Measurements from ENCODE around the gene ID4.

Gene ID4

DNA sequence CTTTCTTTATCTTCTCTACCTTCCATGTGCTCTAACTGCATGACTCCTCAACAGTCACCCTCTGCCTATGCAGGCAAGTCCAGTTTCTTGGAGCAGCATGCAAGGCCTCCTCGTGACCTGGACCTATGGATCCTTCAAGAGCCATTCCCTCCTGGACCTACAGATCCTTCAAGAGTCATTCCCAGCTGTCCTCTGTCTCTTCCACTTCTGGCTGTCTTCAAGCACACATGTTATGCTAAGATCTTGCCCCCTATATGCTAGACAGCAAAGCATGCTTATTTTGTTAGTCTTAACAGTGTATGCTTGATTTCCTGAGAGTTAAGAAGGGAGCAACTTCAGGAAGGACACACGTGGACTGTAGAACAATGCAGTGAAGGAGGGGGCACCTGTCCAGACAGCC is 7.5 kb downstream of the ID4 start:
- TF ChIP-seq, protein P1, sequence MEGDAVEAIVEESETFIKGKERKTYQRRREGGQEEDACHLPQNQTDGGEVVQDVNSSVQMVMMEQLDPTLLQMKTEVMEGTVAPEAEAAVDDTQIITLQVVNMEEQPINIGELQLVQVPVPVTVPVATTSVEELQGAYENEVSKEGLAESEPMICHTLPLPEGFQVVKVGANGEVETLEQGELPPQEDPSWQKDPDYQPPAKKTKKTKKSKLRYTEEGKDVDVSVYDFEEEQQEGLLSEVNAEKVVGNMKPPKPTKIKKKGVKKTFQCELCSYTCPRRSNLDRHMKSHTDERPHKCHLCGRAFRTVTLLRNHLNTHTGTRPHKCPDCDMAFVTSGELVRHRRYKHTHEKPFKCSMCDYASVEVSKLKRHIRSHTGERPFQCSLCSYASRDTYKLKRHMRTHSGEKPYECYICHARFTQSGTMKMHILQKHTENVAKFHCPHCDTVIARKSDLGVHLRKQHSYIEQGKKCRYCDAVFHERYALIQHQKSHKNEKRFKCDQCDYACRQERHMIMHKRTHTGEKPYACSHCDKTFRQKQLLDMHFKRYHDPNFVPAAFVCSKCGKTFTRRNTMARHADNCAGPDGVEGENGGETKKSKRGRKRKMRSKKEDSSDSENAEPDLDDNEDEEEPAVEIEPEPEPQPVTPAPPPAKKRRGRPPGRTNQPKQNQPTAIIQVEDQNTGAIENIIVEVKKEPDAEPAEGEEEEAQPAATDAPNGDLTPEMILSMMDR (IDR thresholded peaks at IDR 0.05), result no peak

DNA sequence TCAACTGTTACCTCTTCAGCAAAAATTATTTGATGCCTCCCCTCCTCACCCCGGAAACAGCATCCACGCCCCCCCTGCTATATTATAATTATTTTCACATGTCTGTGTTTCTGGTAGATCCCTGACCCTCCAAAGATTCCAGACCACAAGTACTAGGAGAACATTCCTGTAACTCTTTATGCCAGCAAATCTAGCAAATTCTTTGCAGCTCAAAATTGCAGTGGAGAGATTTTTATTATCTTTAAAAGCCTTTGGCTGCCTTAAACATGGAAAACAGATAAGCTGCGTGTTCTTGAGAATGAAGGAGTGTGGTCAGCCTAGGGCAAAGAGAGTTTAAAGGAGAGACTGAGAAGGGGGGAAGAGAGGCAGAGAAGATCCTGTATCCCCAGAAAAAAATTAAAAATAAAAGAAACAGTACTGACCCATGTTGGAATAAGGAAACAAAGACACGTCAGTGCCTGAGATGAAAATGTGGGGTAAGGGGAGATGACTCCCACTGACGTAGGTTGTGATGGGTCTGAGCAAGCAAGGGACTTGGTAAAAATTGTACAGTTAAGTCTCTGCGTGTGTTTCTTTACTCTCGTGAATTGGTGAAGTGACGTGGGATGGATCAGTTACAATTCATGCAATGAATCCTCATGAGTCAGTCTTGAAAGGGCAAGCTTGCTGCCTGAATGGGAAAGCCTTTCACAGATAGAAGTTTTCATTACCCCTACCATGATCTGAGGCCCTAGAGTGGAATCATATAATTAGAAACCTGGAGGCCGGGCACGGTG is 8.3 kb downstream of the ID4 start:
- TF ChIP-seq, protein P1 (IDR thresholded peaks at IDR 0.05), result no peak

DNA sequence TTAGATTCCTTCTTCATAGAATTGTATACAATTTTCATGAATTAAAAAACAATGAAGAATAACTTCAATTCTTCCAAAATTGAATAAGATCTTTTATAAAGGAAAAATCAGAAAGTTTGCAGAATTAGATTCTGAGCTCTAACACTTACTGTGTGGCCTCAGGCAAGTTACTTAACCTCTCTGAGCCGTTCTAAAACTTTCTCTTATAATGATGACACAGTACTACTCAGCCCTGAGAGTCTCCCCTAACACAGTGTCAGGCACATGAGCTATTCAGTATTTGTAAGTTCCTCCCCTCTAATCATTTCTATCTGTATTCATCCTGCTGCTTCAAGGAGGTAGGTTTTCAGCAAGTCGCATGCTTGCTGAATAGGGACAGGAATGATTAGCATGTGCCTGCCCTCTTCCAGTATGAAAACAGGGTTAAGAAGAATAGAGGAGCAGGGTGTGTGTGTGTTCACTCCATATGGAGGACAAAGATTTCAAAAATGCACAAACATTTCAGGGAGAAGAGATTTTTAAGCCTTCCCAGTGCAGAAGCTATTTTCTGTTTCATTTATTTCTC is 11.4 kb downstream of the ID4 start:
- TF ChIP-seq, protein P1 (IDR thresholded peaks at IDR 0.05), result no peak

DNA sequence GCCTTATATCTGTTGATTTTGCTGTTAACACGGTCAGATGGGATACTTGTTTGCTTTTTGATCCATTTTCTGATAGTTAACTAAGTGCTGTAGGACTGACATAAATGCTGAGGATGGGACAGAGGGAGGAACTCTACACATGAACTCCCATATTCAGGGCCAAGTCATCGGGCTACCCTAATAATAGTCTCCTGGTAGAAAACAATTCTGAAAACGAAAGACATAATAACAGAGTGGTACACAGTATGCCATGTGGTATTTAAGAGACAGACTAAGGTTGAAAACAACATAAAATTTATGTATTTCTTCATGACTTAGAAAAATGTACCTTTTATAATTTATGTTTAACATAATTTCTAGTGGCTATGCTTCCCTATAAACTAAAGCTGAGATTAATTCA is 12.0 kb downstream of the ID4 start:
- TF ChIP-seq, protein P1 (IDR thresholded peaks at IDR 0.05), result no peak

DNA sequence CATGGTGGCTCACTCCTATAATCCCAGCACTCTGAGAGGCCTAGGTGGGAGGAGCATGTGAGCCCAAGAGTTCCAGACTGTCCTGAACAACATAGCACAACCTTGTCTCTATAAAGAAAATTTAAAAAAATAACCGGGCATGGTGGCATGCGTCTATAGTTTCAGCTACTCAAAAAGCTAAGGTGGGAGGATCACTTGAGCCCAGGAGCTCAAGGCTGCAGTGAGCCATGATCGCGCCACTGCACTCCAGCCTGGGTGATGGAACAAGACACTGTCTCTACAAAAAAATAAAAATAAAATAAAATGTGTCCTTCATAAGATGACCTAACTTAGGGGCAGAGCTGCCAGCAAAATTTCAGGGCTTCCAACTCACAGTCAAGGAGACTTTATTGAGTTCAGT is 12.6 kb downstream of the ID4 start:
- TF ChIP-seq, protein P1 (IDR thresholded peaks at IDR 0.05), result no peak

DNA sequence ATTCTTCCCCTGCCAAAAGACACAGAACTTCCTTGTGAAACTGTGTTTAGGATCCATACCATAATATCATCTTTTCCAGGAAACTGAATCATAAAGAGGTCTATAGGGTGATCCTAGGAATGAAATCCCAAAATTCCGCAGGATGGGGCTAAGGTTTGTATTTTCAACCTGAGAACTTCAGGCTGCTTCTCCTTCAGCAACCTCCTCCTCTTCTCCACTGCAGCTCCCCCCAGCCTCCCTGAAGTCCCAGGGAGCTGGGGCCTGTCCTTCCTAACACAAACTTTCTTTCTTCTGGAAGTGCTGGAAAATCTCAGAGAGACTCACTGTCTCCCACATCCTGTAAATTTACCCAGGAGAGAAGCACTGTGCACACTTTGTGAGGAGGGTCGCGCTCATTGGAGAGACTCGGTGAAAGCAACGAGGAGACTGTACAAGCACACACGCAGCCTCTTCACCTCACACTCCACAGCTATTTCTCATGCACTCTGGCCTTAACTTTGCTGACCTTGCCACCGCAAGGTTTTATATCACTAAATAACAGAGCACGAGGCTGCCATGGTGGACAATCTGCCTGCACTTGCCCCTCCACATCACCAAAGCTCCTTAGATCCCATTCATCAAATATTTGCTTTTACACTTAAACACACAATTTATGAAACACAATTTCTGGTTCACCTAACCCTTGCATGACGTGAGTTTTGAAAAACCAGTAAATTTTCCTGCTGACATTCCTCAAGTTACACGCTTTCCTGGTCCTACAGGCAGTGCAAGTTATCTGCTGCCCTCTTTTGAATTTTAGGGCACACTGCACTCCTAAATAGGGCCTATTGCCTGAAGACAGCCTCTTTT is 14.3 kb downstream of the ID4 start:
- TF ChIP-seq, protein P1 (IDR thresholded peaks at IDR 0.05), result peak; percentile 83

DNA sequence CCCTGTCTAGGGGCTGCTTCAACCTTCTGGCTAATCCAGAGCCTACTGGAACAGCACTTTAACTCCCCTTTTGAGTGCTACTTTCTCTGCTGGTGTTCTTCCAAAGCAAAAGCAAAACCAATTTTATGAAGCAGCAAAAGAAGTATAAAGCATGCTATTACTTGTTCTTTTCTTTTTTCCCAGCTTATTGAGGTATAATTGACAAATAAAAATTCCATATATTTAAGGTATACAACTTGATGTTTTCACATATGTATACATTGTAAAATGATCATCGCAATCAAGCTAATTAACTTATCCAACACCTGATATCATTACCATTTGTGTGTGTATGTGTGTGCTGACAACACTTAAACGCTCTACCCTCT is 14.9 kb downstream of the ID4 start:
- TF ChIP-seq, protein P1 (IDR thresholded peaks at IDR 0.05), result peak; percentile 4; the same call in 1 of the 2 replicates

All from LNCAP (cell line).